Metanephros (tissue), 1 donor: ENCODE data around the gene GBP4. TPM values are rescaled to one million over a fixed set of nuclear protein-coding genes. Genes with fewer than 3 reads are reported as not detected.

Experiments
- total RNA-seq: library from RNA; depleted of rRNA; stranded (reverse); fragments of >200 nt; gene quantifications from one replicate; pipeline ENCODE4 v1.2.3, GENCODE V29; 2014

GBP4 gene
- 9.6 TPM for total RNA-seq

DNA sequence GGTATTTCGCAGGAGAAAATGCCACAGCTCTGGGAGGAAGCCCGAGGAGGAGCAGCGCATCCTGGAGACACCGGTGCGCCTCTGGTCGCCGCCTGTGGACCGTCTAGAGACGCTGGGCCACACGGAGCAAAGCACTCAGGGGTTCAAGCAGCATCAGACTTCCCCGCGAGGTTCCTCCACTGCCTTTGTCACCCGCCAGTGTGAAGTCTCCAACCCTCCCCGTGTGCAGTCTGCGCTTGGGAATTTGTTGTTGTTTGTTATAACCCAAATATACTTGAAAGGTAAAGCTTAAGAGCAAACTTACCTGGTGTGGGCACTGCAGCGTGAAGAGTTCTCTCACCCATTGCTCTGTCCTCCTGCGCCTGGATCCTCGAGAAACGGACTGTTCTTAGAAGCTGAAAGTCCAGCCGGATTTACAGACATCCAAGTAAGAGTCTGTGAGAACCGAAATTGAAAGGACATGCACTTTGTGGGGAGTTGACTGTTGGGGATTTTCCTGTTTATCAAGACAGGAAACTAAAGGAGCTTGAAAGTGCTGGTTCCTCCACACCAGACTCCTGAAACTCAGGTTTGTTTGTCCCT is at the start of gene GBP4:
TSS of gene GBP4 (minus strand) at position 452 of the 582 bp plus-strand sequence. CDS start at position 344, 108 bp downstream.

DNA sequence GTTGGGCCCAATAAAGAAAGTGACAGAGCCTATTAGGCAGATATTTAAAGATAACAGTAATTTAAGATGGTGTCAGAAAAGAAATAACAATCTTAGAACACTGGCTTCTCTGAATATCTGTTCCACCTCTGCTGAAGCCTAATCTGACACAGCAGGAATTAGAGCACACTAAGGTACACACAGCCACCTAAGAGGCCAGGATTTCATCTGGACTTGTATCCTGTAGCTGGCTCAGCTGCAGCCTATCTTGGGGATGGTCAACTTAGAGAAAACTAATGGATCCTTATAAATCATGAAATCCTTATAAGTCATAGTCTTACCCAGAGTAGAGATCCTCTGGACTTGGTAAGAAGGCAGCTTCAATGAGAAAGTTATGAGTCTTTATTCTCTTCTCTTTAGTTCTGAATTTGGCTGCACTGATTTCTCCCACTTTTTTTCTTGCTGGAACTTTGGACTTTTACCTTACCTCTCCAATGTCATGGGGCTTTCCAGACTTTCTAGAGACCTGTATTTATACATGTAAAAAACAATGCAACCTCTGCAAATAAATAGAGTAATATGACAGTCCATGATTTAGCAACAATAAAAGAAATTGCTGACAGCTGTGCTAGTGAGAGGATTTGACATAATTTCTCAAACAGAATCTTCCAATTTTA is 23.0 kb downstream of the GBP4 start, which contains the start of gene GBP7:
TSS of gene GBP7 (minus strand) at position 403 of the 656 bp plus-strand sequence. CDS start 4,068 bp downstream, outside the sequence.

Other genes with a start within 250 kb of the GBP4 start
- 20.8 TPM for gene KYAT3, start 206.3 kb downstream of the GBP4 start, total RNA-seq
- gene RBMXL1, start 206.3 kb downstream of the GBP4 start, total RNA-seq, result 11.8 TPM
- 13.6 TPM for gene GBP3, start 176.1 kb downstream of the GBP4 start, total RNA-seq
- 43.0 TPM for gene GBP1, start 133.7 kb downstream of the GBP4 start, total RNA-seq
- 4.8 TPM for gene GBP2, start 72.8 kb downstream of the GBP4 start, total RNA-seq
- not detected for gene GBP7, start 22.9 kb downstream of the GBP4 start, total RNA-seq
- 0.53 TPM for gene GBP5, start 73.9 kb upstream of the GBP4 start, total RNA-seq
- gene GBP6, start 165.1 kb upstream of the GBP4 start, total RNA-seq, result 0.12 TPM